Suppressor macrophage treated with lipopolysaccharide for 4 hours (primary cell): ENCODE measurements around the gene MKNK1.

ENCODE experiments used
- DNase-seq: peaks from one replicate; pipeline ENCODE4 v3.0.0-alpha.2; 2020

Gene MKNK1

GRCh38 chr1:46595127-46595526 lies 8.9 kb downstream of the MKNK1 start:
- peak; percentile 94 for DNase-seq

- DNase-seq: peak; percentile 90
Observed at GRCh38 chr1:46594063-46594462, 10.0 kb downstream of the MKNK1 start.

- peak; percentile 54 for DNase-seq
Observed at GRCh38 chr1:46592823-46593222, 11.2 kb downstream of the MKNK1 start.

GRCh38 chr1:46589529-46589928 lies 14.5 kb downstream of the MKNK1 start:
- no peak for DNase-seq

- peak; percentile 94 for DNase-seq
Observed at GRCh38 chr1:46587069-46587468, 17.0 kb downstream of the MKNK1 start.

GRCh38 chr1:46585312-46585938 lies 18.6 kb downstream of the MKNK1 start:
- DNase-seq: no peak

- no peak for DNase-seq
Observed at GRCh38 chr1:46583494-46583893, 20.6 kb downstream of the MKNK1 start.

GRCh38 chr1:46582972-46583371 lies 21.1 kb downstream of the MKNK1 start:
- peak; percentile 33 for DNase-seq

- DNase-seq: peak; percentile 73
Observed at GRCh38 chr1:46581681-46582455, 22.2 kb downstream of the MKNK1 start.

- peak; percentile 58 for DNase-seq
Observed at GRCh38 chr1:46580140-46580903, 23.7 kb downstream of the MKNK1 start.

- no peak for DNase-seq
Observed at GRCh38 chr1:46577671-46578070, 26.4 kb downstream of the MKNK1 start.

GRCh38 chr1:46576596-46576995 lies 27.5 kb downstream of the MKNK1 start:
- DNase-seq: no peak

GRCh38 chr1:46575778-46576177 lies 28.3 kb downstream of the MKNK1 start:
- DNase-seq: no peak

GRCh38 chr1:46575300-46575699 lies 28.8 kb downstream of the MKNK1 start:
- no peak for DNase-seq

- DNase-seq: no peak
Observed at GRCh38 chr1:46571691-46572225, 32.3 kb downstream of the MKNK1 start.

- no peak for DNase-seq
Observed at GRCh38 chr1:46569884-46570725, 34.0 kb downstream of the MKNK1 start.

GRCh38 chr1:46569116-46569515 lies 35.0 kb downstream of the MKNK1 start:
- no peak for DNase-seq

GRCh38 chr1:46568461-46568891 lies 35.6 kb downstream of the MKNK1 start:
- no peak for DNase-seq

- no peak for DNase-seq
Observed at GRCh38 chr1:46563341-46563740, 40.7 kb downstream of the MKNK1 start.

GRCh38 chr1:46562498-46562897 lies 41.6 kb downstream of the MKNK1 start:
- DNase-seq: no peak

GRCh38 chr1:46558966-46559365 lies 45.1 kb downstream of the MKNK1 start:
- DNase-seq: no peak

- no peak for DNase-seq
Observed at GRCh38 chr1:46558141-46558963, 45.7 kb downstream of the MKNK1 start.
